Embryonic facial prominence (tissue), 1 donor: ENCODE measurements around the gene WDR86.

Experiments used
- DNase-seq: peaks from one replicate; pipeline ENCODE4 v3.0.0-alpha.2; 2016; ENCODE audit errors: extremely low spot score

The WDR86 gene

DNA sequence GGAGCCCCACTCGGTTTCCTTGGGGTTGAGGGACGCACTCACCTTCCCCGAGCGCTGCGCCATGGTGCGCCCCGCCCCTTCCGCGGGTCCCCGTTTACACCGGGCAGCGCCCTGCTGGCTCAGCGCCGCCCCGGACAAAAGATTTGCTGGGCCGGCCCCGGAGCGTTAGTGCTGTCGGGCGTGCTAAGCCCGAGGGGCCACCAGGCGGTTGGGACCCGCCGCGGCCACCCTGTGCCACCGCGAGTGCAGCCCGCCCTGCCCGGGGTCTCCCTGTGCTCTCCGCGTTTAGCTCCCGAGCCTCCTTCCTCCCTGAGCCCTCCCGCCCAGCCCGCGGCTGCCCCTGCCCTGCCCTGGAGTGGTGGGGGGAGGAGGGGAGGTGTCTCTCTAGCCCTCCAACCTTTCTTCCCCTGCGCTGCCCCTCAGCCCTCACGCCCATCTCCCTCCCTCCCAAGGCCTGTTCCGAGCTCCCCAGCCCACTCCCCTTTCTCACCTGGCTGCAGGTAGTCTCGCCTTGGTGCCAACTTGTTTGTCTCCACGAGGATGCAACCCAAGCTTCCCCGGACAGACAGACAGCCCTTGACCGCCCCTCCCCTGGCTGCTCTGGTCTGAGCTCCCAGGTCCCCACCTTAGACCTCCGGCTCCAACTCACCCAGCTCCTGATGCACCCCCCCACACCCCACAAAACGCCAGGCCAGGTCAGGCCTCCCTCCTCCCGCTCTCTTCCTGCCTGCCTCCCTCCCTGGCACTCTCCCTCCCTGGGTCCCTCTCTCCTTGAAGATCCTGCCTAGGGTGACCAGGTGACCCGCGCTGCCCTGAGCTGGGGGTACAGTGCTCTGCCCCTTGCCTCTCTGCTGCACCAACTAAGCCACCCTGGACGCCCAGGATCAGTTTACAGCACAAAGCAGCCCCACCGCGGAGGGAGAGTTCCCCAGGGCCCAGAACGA lies 30.3 kb upstream of the WDR86 start, which contains the start of gene CRYGN:
Gene CRYGN (minus strand): TSS at position 287 of the 944 bp plus-strand sequence. CDS start 224 bp downstream, at position 63.
- DNase-seq = no peak

DNA sequence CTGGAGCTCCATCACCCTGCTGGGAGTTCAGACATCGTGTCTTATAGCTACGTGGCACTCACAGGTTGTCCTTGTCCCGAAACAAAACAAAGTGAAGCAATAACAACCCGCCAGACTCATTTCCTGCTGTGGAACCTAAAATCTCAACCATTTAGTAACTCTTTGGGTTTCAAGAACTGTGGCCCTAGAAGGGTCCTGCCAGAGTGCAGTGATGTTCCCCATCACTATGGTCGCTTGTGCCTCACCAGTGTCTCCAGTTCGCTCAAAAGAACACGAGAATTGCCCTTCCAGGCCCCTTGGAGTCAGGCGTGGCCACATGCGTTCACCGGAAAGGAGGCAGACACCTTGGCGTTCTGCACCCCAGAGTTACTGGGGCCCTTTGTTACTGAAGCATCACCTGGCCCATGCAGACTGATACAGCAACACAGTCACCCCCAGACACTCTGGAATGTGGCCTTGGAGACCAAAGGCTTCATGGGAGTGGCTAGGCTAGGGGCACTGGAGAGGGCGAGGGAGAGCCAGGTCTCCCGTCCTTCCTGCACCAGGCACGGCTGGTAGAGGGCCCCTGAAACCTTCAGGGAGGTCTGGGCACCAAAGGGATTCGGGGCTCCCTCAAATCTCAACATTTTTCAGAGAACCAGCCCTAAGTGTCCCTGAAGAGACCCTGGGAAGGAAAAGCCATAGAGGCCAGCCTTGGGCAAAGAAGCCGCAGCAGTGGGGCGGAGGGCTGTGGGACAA lies 29.2 kb upstream of the WDR86 start:
- DNase-seq = no peak

DNA sequence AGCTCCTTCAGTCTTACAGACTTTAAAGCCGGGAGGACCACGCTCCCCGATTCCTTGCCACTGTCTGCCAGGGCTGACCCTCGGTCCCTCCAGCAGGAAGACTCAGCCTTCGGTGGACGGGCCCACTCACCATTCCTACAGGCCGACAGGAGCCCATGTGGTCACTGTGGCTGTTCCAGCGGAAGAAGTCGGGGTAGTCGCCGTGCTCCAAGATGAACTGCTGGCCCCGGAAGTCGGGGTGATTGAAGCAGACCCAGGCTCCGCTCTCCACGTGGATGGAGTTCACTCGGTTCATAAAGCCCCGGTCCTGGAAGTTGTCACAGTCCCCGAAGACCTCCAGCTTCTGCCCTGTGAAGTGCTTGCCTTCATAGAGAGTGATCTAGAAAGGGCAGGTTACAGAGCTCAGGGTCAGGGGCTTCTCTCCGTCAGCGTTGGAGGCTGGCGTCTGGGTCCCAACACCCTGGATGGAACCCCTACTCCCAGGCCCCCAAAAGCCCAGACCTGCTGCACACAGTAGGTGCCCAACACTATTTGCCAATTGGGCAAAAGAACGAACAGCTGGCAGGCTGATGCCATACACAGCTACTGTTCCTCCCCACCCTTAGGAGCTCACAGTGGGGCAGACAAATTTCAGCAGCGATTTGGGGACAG lies 28.2 kb upstream of the WDR86 start:
- no peak for DNase-seq

DNA sequence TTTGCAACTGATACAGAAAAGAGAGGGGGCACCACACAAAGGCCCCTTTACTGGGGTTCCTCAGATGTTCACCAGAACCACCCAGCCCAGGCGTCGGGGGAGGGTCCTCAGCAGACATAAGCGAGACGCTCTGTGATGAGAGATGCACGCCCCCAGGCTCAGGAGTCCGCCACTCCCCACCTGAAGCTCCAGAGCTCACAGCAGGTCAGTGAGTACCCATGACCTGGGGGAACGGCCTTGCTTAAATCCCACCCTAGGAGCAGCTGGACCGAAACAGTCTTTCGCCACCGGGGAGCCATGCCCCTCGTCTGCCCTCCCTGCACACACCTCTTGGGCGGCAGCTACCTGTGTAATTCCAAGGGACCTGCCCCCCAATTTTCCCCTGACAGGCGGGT lies 27.3 kb upstream of the WDR86 start:
- DNase-seq = no peak

DNA sequence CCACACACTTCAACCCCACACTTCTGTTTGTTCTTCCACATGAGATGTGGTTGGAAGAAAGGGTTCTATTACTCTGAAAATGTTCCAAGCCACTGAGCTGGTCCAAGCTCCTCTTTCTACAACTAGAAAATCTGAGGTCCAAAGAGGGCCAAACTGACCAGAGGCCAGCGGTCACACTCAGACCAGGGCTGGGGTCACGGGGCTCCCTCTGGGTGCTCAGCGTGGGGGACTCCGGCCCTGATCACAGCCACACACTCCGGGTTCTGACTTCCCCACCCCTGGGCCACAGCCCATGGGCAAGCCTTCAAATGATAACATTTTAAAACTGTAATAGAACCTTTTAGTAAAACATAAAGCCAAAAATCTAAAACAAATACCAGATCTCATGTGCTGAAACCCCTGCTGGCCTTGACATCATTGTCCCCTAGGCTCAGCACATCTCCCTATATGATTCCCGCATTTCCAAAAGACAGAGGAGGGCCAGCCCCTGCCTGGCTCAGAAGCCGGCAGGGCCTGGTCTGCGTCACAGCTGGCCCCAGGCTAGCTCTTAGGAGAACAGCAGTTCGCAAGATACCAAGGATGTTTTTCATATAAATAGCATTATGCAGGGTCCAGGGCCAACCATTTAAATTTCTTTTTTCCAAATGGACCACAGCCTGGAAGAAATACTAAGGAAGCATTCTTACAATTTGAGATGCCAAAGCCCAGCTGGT lies 26.8 kb upstream of the WDR86 start:
- no peak for DNase-seq

DNA sequence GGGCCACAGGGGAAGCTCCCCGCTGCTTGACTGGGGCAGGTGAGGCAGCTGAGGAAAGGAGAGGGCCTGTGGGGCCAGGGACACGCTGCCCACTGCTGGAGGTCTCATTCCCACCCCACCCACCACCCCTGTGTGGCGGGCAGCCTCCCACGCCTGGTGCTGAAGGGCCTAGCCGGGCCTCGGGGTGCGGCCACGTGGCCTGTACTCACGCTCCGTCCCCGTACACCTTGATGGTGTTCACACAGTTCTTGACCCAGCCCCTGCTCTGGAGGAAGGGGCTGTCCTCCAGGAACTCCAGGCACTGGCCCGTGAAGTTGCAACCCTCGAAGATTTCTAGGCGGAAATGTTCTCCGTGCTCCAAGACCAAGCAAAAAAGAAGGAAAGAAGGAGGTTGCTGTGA lies 26.1 kb upstream of the WDR86 start:
- DNase-seq = no peak

DNA sequence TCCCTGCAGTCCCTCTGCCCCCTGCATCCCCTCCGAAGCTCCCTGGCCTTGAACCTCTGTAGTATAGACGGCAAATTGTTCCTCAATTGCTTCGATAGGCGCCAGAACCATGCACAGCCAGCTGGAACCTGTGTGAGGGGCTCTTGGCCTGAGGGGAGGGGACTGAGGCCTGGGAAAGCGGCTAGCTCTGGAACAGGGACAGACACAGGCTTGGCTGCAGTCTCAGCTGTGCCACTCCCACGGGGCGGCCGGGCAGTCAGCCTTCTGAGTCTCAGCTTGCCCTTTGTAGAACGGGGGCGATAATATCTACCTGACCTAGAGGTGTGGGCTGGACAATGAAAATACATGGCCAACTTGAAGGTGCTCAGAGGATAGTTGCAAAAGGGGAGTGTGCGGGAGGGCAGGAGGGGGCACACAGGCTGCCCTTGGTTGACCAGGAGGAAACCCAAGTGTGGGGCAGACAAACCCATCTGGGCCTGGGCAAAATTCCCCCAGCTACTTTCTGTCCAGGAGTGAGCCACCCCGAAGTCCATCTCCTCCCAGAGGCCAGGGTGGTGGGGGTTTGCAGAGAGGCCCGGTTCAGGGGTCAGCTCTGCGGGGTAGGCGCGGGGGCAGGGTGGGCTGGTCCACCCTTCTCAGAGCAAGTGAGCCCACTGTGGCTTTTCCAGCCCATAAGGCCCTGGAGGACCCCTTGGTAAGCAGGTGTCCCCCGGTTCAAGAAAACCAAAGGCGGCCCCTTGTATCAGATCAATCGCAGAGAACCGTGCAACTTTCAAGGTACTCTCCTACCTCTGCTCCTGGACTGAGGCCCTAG lies 25.5 kb upstream of the WDR86 start:
- no peak for DNase-seq

DNA sequence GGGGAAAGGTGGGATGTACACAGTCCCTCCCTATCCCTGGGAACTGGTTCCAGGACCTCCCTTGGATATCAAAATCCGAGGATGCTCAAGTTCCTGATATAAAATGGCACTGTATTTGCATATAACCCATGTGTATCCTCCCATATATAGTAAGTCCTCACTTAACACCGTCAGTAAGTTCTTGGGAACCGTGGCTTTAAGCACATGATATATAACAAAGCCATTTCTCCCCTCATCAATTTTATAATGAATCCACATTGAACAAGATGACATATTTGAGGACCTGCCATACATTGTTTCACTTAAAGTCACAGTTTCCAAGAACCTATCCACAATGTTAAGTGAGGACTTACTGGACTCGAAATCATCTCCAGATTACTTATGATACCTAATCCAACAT lies 24.7 kb upstream of the WDR86 start:
- DNase-seq = no peak

DNA sequence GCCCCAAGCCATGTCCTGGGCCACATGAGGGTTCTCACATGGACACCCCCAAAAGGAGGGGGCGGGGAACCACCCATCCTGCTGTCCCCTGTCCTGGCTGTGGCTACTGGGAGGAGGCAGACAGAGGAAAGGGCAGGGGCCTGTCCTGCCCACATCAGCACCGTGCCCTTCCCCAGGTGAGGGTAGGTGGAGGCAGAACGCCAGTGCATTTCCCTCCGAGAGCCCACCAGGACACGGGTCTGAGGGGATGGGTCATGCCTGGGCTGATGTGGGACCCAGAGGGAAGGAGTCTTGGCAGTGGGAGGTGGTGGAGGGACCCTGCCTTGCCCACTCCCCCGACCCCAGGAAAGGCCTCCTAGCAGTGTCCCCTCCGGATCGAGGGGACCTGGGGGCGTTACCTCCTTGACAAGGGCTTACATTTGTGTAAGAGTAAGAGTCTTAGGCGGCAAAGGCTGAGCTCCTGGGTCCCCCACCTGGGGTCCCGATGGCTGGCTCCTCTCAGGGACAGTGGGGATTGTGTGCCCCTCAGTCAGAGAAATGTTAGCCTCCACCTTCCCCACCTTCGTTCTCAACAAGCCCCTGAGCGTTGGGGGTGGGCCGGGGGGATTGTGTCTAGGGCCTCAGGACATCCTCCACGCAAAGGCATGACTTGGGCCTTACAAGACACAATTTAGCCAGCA lies 24.0 kb upstream of the WDR86 start:
- DNase-seq = no peak

DNA sequence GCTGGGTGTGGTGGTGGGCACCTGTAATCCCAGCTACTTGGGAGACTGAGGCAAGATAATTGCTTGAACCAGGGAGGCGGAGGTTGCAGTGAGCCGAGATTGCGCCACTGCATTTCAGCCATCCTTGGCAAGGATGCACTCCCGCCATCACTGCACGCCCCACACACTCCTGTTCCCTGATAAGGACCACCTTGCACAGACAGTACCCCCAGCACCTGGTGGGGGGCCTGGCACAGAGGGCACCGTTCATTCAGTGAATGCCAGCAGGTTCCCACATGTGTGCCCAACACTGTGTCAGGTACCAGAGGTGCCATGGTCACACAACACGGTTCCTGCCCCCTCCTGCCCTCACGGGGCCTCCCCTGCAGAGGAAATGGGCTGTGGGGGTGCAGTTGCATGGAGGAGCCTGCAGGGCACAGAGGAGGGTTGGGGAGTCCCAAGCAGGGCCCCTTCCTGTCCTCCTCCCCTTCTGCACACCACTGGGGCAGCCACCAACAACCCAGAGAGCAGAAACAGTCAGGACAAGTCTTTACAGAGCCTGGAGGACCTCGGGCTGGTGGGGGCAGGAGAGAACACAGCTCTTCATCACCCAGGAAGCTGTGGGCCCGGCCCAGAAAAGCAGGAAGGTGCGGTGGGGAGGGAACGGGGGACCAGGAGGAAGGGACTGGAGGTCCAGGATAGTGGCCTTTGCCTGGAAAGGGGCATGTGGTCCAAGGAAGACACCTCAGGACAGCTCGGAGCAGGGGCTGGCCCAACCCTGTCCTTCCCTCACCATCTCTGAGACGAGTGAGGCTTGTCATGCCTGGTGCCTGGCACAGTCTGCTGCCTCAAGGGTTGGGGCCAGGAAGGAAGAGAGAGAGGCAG lies 23.1 kb upstream of the WDR86 start:
- DNase-seq = no peak

DNA sequence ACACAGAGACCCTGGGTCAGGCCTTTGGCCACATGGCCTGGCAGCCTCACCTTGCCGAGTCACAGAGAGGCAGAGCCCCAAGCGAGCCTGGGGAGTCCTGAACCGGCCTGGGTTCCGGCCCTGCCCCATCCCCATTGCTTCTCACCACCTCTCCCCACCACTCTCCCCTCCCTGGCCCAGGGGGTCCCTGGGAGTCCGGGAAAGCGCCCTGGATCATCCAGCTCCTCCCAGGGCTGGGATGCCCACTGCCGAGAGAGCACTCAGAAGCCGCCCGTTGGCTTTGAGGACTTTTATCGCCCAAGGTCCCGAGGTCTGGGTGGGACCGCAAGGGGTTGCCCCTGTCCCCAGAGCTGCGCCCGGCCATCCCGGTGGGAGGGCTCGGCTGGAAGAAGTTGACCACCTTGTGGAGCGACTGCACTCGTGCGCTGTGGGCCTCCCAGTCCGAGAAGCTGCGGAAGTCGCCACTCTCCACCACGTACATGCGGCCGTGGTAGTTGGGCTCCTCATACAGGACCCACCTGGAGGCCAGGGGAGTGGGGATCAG lies 22.0 kb upstream of the WDR86 start:
- DNase-seq = no peak

DNA sequence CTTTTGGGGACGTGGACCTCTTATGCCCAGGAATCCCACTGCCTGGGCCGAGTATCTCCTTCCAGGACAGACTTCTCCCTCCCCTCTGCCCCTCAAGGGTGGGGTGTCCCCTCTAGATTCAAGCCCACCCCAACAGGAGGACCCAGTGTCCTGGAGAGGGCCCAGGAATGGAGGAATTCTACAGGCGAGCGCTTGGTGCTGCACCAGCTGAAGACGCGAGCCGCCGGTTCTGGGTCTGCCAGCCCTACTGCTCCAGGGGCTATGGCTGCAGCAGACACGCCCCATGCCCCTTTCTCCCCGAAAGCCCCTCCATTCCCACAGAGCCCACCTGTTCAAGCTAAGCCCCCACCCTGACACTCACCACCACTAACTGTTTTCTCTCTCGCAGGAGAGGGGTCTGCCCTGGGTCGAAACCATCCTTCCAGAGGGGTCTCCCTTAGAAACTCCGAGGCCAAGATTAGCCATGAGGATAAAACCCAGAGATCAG lies 21.5 kb upstream of the WDR86 start:
- no peak for DNase-seq

DNA sequence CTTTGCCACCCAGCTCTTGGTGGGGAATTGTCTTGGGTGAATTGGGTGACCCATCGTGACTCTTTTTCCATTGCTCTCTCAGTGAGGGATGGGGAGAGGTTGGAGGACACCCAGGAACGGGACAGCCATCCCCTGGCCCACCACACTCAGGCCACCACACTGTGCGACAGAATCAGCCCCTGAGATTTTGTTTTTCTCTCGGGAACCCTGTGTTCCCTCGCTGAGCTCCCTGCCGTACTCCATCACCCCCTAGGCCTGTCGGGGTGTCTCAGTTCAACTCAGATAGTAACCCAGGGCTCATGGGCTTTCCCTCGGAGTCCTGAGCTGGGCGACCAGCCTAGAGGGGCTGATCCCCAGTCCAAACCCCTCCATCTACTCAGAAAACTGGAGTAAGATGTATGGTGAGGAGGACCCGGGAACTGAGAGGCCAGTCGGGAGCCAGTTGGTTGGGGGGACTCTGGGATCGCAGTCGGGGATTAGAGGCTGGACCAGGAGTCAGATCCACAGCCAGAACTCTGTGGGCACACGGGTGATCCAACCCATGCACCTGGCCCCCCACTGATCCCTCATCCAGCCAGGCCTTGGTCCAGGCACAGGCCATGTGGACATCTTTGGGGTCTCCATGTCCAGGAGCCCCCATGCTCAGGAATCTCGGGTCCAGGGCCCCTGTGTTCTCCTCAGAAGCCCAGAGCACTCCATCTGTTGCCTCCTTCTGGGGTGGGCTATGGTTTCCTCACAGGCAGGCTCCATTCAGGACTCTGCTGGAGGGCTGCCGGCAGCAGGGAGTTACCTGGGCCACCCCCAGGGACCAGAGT lies 20.8 kb upstream of the WDR86 start:
- DNase-seq = no peak

DNA sequence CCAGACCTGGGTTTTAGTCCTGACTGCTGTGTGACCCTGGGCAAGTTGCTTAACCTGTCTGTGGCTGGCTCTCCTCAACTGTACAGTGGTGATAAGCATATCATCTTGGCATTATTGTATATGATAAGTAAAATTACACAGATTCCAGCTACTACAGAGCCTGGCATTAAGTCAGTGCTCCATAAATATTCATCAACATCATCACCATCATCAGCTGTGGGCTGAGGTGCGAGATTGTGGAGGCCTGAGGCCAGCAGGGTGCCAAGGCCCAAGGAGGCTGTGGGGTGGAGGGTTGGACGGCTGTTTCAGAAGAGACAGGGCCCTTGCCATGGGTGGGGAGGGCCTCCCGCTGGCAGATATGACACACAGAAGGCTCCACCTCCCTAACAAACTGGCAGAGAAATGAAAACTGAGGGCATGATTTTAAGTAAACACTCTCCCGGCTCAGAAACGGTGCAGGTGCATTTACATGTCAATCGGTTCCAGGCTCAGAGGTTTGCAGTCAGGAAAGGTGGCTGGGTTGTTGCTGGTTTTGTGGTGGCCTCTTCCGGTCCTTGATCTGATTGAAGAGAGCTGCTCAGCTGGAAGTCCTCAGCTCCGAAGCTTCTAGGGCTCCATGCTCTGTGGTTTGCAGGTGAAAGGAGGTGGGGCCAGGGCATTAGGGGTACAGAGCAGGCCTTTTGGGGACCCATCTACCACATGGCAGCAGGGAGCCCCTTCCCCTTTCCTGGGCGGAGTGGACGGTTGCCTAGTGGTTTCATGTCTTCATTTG lies 19.9 kb upstream of the WDR86 start:
- no peak for DNase-seq

DNA sequence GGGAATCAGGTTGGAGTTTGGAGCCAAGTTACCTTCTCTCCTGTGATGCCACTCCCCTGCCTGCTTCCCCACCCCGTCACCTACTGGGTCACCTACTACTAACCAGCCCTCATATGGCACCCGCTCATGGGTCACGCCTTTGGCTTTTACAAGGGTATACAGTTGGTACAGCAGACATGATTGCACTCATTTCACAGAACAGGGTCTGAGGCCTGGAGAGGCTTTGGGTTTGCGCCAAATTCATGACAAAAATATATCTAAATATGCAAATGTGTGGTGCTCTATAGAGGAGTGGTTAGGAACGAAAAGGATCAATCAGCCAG lies 19.4 kb upstream of the WDR86 start:
- no peak for DNase-seq

DNA sequence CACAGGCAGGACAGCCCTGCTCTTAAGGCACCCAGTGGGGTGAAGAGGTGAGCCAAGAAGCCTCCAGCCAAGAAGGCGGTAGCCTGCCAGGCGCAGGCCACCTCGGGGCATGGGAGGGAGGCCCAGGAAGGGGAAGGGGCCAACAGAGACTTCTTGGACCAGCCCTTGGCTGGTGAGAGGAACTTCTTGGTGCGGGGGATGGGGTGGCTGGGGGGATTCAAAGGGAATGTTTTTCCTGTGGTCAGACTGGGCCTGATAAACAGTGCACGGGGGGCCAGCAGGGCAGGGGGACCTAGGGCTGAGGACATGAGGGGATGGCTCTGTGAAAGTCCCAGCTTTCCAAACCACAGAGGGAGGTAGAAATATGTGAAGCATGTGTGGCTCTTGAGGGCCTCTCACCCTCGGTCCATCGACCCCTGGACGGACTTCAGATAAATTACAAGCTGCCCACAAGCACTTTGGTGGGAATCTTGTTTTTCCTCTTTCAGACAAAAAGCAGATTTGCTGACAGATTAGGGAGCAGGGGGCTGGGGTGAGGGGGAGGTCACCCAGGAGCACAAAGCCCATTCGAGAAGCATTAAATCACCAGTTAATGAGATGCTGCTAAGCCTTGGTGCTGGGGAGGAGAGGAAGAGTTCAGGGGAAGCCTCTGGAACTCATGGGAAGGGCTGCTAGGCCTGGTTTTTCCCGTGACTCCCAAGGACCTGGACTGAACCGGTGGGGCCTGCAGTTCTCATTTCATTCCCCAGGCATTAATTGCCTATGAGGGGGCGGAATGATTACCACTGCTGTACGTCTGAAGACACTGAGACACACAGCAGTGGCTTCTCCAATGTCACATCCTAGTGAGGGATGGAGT lies 18.8 kb upstream of the WDR86 start:
- DNase-seq = no peak
